HG03558 (cell line): Measurements from ENCODE around the gene MACROH2A1.
"Not testable (repeated sequence)": the region's sequence is repeated elsewhere in the genome, so short reads cannot be mapped to it uniquely, and the experiment has no call there.

Experiments
- ATAC-seq: cut with Tn5 transposase; IDR thresholded peaks from one replicate; pipeline ENCODE4 v1.9.1; 2021; ENCODE audit warnings: moderate number of reproducible peaks; ENCODE audit not compliant: unreplicated experiment; ENCODE audit errors: extremely low read depth

Gene MACROH2A1

GRCh38 chr5:135382981-135383380 lies 16.1 kb downstream of the MACROH2A1 start:
- ATAC-seq: no peak

- no peak for ATAC-seq
Measured at GRCh38 chr5:135382106-135382790, 16.8 kb downstream of the MACROH2A1 start.

- ATAC-seq: no peak
Measured at GRCh38 chr5:135379046-135379654, 19.9 kb downstream of the MACROH2A1 start.

GRCh38 chr5:135377751-135378680 lies 21.0 kb downstream of the MACROH2A1 start:
- ATAC-seq: no peak

- ATAC-seq: peak; percentile 64
Measured at GRCh38 chr5:135376961-135377624, 21.9 kb downstream of the MACROH2A1 start.

- ATAC-seq: no peak
Measured at GRCh38 chr5:135375040-135375793, 23.8 kb downstream of the MACROH2A1 start.

GRCh38 chr5:135373736-135374515 lies 25.1 kb downstream of the MACROH2A1 start:
- no peak for ATAC-seq

GRCh38 chr5:135372654-135373381 lies 26.2 kb downstream of the MACROH2A1 start:
- no peak for ATAC-seq

- ATAC-seq: no peak
Measured at GRCh38 chr5:135371622-135372232, 27.3 kb downstream of the MACROH2A1 start.

- no peak for ATAC-seq
Measured at GRCh38 chr5:135369952-135370351, 29.1 kb downstream of the MACROH2A1 start.

GRCh38 chr5:135367554-135367953 lies 31.5 kb downstream of the MACROH2A1 start:
- ATAC-seq: no peak

GRCh38 chr5:135367076-135367475 lies 32.0 kb downstream of the MACROH2A1 start:
- ATAC-seq: no peak

- ATAC-seq: no peak
Measured at GRCh38 chr5:135365281-135365680, 33.8 kb downstream of the MACROH2A1 start.

- no peak for ATAC-seq
Measured at GRCh38 chr5:135364421-135365262, 34.4 kb downstream of the MACROH2A1 start.

- not testable (repeated sequence) for ATAC-seq
Measured at GRCh38 chr5:135363342-135363741, 35.7 kb downstream of the MACROH2A1 start.

- no peak for ATAC-seq
Measured at GRCh38 chr5:135362102-135362501, 36.9 kb downstream of the MACROH2A1 start.
